Mesendoderm (in vitro differentiated cells): ENCODE measurements around the gene CTBP1.

Experiments
- DNase-seq: peaks from one replicate; pipeline ENCODE4 v3.0.0; 2013
- H2AK5ac ChIP-seq: 2 replicates; pipeline ENCODE4 v1.6.1; 2013; ENCODE audit warnings: low read length, inconsistent platforms
- H2BK120ac ChIP-seq: 2 replicates; pipeline ENCODE4 v1.6.1; 2013; ENCODE audit warnings: low read depth, mild to moderate bottlenecking, low read length, moderate library complexity, mixed read lengths
- H2BK15ac ChIP-seq: replicated peaks from 2 replicates; pipeline ENCODE4 v1.6.1; 2013; ENCODE audit warnings: low read depth, mild to moderate bottlenecking, moderate library complexity
- H2BK5ac ChIP-seq: 2 replicates; pipeline ENCODE4 v1.6.1; 2013; ENCODE audit warnings: low read length, inconsistent platforms
- H3K18ac ChIP-seq: 2 replicates; pipeline ENCODE4 v1.6.1; 2013; ENCODE audit warnings: mild to moderate bottlenecking, low read length, mixed read lengths
- H3K23ac ChIP-seq: one replicate; pipeline ENCODE4 v1.6.1; 2013; ENCODE audit warnings: low read length
- H3K27ac ChIP-seq: 2 replicates; pipeline ENCODE4 v1.5.1; 2013; ENCODE audit warnings: low read depth, mild to moderate bottlenecking, inconsistent platforms, low read length, moderate library complexity
- H3K27me3 ChIP-seq: 2 replicates; pipeline ENCODE4 v1.6.1; 2013; ENCODE audit warnings: low read length, control low read depth, mild to moderate bottlenecking, inconsistent platforms; ENCODE audit not compliant: insufficient read depth, poor library complexity
- H3K36me3 ChIP-seq: 2 replicates; pipeline ENCODE4 v1.6.1; 2013; ENCODE audit warnings: low read length, inconsistent platforms; ENCODE audit not compliant: control insufficient read depth, insufficient read depth
- H3K4ac ChIP-seq: one replicate; pipeline ENCODE4 v1.6.1; 2013; ENCODE audit warnings: low read depth, mild to moderate bottlenecking, low read length, moderate library complexity
- H3K4me1 ChIP-seq: 2 replicates; pipeline ENCODE4 v1.6.1; 2013; ENCODE audit warnings: low read depth, low read length, inconsistent platforms; ENCODE audit not compliant: control insufficient read depth
- H3K4me2 ChIP-seq: 2 replicates; pipeline ENCODE4 v1.6.1; 2013; ENCODE audit warnings: low read length
- H3K4me3 ChIP-seq: 2 replicates; pipeline ENCODE4 v1.5.1; 2013; ENCODE audit warnings: mild to moderate bottlenecking, low read length
- H3K56ac ChIP-seq: one replicate; pipeline ENCODE4 v1.6.1; 2013; ENCODE audit warnings: low read length
- H3K79me1 ChIP-seq: 2 replicates; pipeline ENCODE4 v1.6.1; 2013; ENCODE audit warnings: low read length, inconsistent platforms
- H3K79me2 ChIP-seq: 2 replicates; pipeline ENCODE4 v1.6.1; 2013; ENCODE audit warnings: mild to moderate bottlenecking, low read length; ENCODE audit not compliant: control insufficient read depth, insufficient read depth
- H3K9ac ChIP-seq: 2 replicates; pipeline ENCODE4 v1.6.1; 2013; ENCODE audit warnings: low read length, inconsistent platforms
- H4K5ac ChIP-seq: one replicate; pipeline ENCODE4 v1.6.1; 2013; ENCODE audit warnings: low read length
- H4K8ac ChIP-seq: one replicate; pipeline ENCODE4 v1.6.1; 2013; ENCODE audit warnings: low read depth, mild to moderate bottlenecking, control low read depth, low read length, moderate library complexity
- WGBS: extraction: QIAGEN DNeasy Blood & Tissue Kit; methylation state at CpG from one replicate; pipeline ENCODE4 v1.1.7; 2013; ENCODE audit warnings: low lambda C conversion rate, missing lambda C conversion rate; ENCODE audit not compliant: insufficient coverage; ENCODE audit errors: extremely low coverage; 5-methylcytosine and 5-hydroxymethylcytosine counted together

Gene CTBP1

DNA sequence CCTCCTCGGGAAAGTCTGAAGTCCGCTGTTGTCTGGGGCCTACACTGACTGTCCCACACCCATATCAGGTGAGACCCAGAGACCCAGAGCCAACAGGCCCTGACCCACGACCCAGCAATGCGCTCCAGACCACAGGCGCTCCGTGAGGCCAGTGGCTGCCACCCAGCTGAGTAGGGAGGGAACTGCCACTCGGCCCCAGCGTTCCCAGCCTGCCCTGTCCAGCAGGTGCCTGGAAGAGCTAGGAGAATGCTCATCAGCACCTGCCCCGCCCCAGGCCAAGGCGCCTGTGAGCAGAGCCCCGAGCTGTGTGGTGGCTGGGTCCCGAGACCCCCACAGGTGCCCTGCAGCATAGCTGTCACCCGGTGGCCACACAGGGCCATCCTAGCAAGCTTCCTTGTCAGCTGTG lies 79.2 kb downstream of the CTBP1 start:
- Histone ChIP-seq H3K4ac (no peak overlapping the region), H3K4me3 (no peak overlapping the region), H2BK15ac (no peak overlapping the region), H3K56ac (no peak overlapping the region), H2BK120ac (no peak overlapping the region), H2BK5ac (no peak overlapping the region), H3K9ac (no peak overlapping the region), H3K23ac (no peak overlapping the region), H4K8ac (no peak overlapping the region), H3K79me1 (no peaks in the 10 kb centered on the region), H3K27ac (no peak overlapping the region), H3K27me3 (peaks cover 30% of the 10 kb centered on the region), H3K36me3 (no peaks in the 10 kb centered on the region), H2AK5ac (no peak overlapping the region), H4K5ac (no peak overlapping the region), H3K79me2 (no peaks in the 10 kb centered on the region), H3K18ac (no peak overlapping the region), H3K4me2 (no peak overlapping the region), H3K4me1 (no peaks in the 10 kb centered on the region)
- no CpG with 5 or more reads among the region's 13 CpGs for WGBS
- no peak for DNase-seq

- no peaks in the 10 kb centered on the region for H3K36me3 ChIP-seq
- no peak overlapping the region for H4K8ac ChIP-seq
- H2AK5ac ChIP-seq, result no peak overlapping the region
- H3K27me3 ChIP-seq, result peaks cover 30% of the 10 kb centered on the region
- no peaks in the 10 kb centered on the region for H3K79me1 ChIP-seq
- H3K23ac ChIP-seq, result no peak overlapping the region
- no peak overlapping the region for H3K18ac ChIP-seq
- no CpG with 5 or more reads among the region's 17 CpGs for WGBS
- no peaks in the 10 kb centered on the region for H3K79me2 ChIP-seq
- no peak overlapping the region for H4K5ac ChIP-seq
- no peak overlapping the region for H3K56ac ChIP-seq
- no peak overlapping the region for H2BK15ac ChIP-seq
- H3K4ac ChIP-seq, result no peak overlapping the region
- DNase-seq, result no peak
- no peak overlapping the region for H3K4me3 ChIP-seq
- H3K4me1 ChIP-seq, result no peaks in the 10 kb centered on the region
- H2BK120ac ChIP-seq, result no peak overlapping the region
- H3K27ac ChIP-seq, result no peak overlapping the region
- H3K4me2 ChIP-seq, result no peak overlapping the region
- no peak overlapping the region for H2BK5ac ChIP-seq
- H3K9ac ChIP-seq, result no peak overlapping the region
These were observed 79.7 kb downstream of the CTBP1 start for GRCh38 chr4:1169171-1169671.

GRCh38 chr4:1168191-1169101 lies 80.5 kb downstream of the CTBP1 start:
- H4K5ac ChIP-seq, result no peak overlapping the region
- H3K4me2 ChIP-seq, result no peak overlapping the region
- no peak for DNase-seq
- H3K18ac ChIP-seq, result no peak overlapping the region
- H3K36me3 ChIP-seq, result no peaks in the 10 kb centered on the region
- H3K4ac ChIP-seq, result no peak overlapping the region
- no CpG with 5 or more reads among the region's 21 CpGs for whole genome bisulfite sequencing
- H3K23ac ChIP-seq, result no peak overlapping the region
- H4K8ac ChIP-seq, result no peak overlapping the region
- H3K79me1 ChIP-seq, result no peaks in the 10 kb centered on the region
- H3K9ac ChIP-seq, result no peak overlapping the region
- no peak overlapping the region for H3K4me3 ChIP-seq
- no peak overlapping the region for H3K56ac ChIP-seq
- no peak overlapping the region for H2BK120ac ChIP-seq
- H3K79me2 ChIP-seq, result no peaks in the 10 kb centered on the region
- H2BK5ac ChIP-seq, result no peak overlapping the region
- no peaks in the 10 kb centered on the region for H3K4me1 ChIP-seq
- H2BK15ac ChIP-seq, result no peak overlapping the region
- H3K27ac ChIP-seq, result no peak overlapping the region
- peaks cover 30% of the 10 kb centered on the region for H3K27me3 ChIP-seq
- H2AK5ac ChIP-seq, result no peak overlapping the region

DNA sequence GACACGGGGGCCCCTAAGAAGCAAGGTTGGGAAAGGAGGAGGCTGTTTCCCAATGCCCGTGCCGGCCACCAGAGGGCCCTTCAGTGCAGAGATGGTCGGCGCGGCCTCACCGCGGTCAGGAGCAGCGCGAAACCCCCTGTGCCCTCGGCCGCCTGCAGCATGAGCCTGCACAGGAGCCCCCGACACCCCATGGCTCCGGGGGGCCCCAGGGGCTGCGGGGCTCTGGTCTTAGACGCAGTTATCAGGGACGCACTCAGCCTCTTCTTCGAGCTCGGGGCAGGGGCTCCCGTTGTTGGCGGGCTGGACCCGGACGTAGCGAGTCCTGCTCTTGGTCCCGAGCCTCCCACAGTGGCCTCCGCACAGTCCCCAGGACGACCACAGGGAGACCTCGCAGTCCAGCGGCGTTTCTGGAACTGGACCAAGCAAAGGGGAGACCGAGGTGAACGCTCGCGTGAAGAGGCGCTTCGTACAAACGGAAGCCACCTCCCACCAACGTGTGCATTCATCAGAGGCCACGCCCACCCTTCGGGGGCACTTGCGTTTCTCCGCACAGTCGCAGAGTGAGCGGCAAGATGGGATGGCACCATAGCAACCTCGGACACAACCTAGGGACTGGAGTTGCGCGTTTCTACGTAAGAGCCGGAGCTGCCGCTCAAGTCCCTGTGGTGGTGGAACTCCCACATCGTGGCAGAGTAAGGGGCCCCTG lies 81.5 kb downstream of the CTBP1 start:
- WGBS, result no CpG with 5 or more reads among the region's 51 CpGs
- Histone ChIP-seq H3K18ac (no peak overlapping the region), H3K4me3 (peak overlapping the region; percentile 37), H4K8ac (no peak overlapping the region), H2BK5ac (no peak overlapping the region), H3K23ac (no peak overlapping the region), H2BK120ac (no peak overlapping the region), H3K79me2 (no peaks in the 10 kb centered on the region), H3K79me1 (no peaks in the 10 kb centered on the region), H4K5ac (no peak overlapping the region), H3K4ac (no peak overlapping the region), H2AK5ac (no peak overlapping the region), H3K27me3 (peaks cover 23% of the 10 kb centered on the region), H2BK15ac (no peak overlapping the region), H3K4me2 (peak overlapping the region; percentile 59), H3K56ac (peak overlapping the region; percentile 86), H3K27ac (no peak overlapping the region), H3K4me1 (no peaks in the 10 kb centered on the region), H3K9ac (peak overlapping the region; percentile 68), H3K36me3 (no peaks in the 10 kb centered on the region)
- peak; percentile 91 for DNase-seq

- no peak overlapping the region for H3K9ac ChIP-seq
- no peak overlapping the region for H3K56ac ChIP-seq
- H3K18ac ChIP-seq, result no peak overlapping the region
- no peaks in the 10 kb centered on the region for H3K4me1 ChIP-seq
- H3K27me3 ChIP-seq, result peaks cover 16% of the 10 kb centered on the region
- H3K36me3 ChIP-seq, result no peaks in the 10 kb centered on the region
- H3K4me3 ChIP-seq, result no peak overlapping the region
- no peak overlapping the region for H3K27ac ChIP-seq
- no peak overlapping the region for H2BK5ac ChIP-seq
- no peak overlapping the region for H2BK120ac ChIP-seq
- no peak overlapping the region for H4K8ac ChIP-seq
- no peak for DNase-seq
- no peak overlapping the region for H3K4me2 ChIP-seq
- whole genome bisulfite sequencing, result no CpG with 5 or more reads among the region's 24 CpGs
- H3K4ac ChIP-seq, result no peak overlapping the region
- no peak overlapping the region for H2BK15ac ChIP-seq
- no peaks in the 10 kb centered on the region for H3K79me1 ChIP-seq
- H3K79me2 ChIP-seq, result no peaks in the 10 kb centered on the region
- H2AK5ac ChIP-seq, result no peak overlapping the region
- H4K5ac ChIP-seq, result no peak overlapping the region
- H3K23ac ChIP-seq, result no peak overlapping the region
These were observed 82.3 kb downstream of the CTBP1 start for GRCh38 chr4:1166509-1167243.
